CD4-positive, alpha-beta T cell treated with Interferon alpha-2 for 1 hour (primary cell): ENCODE data around the gene HOTAIR.

Experiments
- DNase-seq, 2 donors: peaks; one replicate each; pipeline ENCODE4 v3.0.0-alpha.2; 2020 to 2022

The HOTAIR gene

DNA sequence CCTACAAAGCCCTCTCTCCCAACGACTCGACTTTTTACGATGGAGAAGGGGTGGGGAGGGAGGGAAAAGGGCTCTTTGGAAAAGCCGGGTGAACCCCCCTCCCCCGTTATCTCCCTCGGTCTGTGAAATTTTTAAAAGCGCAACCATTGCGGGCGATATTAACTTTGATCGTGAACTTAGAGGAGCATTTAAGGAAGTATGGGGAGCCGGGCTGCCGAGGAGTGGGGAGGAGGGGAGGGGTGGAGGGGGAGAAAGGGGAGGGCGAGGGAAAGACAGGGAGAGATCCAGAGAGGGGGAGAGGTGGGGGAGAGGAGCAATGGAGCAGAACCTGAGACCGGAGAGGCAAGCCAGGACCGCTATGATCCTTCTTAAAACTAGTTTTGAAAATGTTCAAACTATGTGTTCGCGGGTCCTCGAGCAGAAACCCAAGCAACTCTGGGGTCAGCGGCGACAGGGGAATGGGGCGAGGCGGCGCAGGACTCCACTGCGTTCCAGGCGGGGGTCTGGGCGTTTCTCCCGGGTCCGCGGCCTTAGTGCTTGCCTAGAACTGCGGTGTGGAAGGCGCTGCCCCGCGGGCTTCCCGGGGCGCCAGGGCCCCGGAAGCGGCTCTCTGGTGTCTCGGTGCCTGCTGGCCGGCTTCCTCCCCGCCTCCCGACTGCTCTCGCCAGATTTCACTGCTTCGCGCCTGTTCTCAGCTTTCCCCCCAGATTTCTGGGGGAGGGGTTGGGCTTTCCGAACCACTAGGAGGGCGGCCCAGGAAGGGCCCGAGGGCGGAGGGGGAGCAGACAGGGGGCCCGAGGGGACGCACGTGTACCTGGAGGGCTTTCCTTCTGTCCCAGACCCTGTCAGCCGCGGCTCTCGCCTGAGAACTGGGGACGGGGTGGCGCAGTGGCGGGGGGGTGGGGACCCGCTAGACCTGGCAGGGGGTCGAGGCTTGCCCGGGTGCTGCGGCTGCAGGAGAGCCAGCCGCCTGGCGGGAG is at the start of gene HOTAIR:
Gene HOTAIR (minus strand): TSS at position 871 of the 980 bp plus-strand sequence.
- DNase-seq, result peak in 1 of 2 donors; percentile 42

DNA sequence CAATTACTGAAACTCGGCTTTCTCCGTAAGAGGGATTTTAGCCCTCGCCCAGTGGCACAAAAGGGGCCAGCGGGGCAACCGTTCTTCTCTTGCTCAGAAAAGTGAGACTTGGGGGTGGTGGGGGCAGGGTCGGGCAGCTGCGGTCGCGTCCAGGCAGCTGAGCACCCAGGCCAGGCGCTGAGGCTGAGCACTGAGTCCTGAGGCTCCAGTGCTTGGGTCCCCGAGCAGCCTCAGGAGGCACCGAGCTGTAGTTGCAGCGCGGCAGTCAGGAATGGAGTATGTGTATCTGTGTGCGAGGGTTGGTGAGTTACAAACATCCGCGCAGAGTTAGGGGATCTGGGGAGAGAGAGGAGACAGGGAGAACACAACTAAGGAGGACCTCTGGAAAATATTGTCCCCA is 49.4 kb upstream of the HOTAIR start:
- DNase-seq, result no peak

DNA sequence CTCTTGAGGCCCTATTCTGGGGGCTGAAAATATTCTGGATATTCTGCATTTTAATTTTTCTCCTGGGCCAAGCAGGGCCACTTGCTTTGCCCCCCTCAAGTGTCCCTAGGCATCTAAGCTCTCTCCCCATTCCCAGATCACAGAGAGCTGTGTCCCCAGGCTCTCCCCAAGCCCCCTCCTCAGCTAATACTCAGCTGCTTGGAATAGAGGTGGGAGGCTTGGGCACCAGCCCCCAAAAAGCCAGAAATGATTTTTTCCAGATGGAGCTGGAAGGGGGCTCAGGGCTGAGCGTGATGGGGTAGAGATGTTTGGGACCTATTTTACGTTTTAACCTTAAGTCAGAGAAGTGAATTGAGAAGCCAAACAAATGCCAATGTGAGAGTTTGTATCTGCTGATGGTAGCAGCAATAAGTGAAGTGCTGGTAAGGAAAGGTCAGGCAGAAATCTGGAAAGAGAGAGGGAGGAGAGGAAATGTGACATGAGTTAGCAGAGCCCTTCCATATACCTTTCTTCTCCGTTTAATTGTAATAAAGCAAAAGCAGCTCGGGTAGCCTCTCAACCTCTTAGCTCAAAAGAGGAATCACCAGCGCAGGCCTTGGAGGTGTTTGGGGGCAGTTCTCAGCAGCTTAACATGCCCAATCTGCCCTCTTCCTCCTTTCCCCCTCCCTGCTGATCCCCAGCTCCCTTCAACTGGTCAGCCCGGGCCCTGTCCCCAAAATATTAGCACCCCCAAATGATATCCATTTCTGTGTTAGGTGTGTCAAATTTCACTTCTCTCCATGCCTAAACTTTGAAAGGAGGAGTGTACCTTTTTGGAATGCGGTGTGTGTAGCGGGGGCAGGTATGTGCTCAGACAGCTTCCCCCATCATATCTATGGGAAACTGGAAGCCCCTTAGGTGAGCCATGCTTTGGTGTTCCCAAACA is 48.5 kb upstream of the HOTAIR start:
- no peak for DNase-seq

DNA sequence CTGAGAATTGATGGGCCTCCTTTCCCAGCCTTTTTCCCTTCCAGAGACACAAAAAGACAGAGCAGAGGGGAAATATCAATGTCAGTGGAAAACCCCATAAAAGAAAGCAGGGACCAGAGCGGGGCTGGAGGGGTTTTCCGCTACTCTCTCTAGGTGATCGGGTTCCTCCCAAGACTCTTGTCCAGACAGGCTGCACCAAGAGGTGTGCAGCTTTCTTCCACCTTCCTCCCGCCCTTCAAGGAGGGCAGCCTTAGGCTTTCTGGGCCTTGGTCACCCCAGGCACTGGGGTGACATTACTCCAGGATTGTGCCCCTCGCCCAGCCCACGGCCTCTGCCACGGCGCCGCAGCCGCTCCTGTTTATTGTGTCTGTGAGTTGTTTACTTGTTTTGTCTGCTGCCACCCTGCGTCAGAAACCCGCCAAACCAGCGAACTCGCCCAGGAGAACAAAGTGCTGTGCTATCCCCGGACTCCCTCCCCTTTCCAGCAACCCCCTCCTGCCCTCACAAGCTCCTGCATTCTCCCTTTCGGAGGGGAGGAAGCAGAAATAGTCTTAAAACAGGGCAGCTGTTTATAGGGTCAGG is 46.8 kb upstream of the HOTAIR start:
- no peak for DNase-seq

DNA sequence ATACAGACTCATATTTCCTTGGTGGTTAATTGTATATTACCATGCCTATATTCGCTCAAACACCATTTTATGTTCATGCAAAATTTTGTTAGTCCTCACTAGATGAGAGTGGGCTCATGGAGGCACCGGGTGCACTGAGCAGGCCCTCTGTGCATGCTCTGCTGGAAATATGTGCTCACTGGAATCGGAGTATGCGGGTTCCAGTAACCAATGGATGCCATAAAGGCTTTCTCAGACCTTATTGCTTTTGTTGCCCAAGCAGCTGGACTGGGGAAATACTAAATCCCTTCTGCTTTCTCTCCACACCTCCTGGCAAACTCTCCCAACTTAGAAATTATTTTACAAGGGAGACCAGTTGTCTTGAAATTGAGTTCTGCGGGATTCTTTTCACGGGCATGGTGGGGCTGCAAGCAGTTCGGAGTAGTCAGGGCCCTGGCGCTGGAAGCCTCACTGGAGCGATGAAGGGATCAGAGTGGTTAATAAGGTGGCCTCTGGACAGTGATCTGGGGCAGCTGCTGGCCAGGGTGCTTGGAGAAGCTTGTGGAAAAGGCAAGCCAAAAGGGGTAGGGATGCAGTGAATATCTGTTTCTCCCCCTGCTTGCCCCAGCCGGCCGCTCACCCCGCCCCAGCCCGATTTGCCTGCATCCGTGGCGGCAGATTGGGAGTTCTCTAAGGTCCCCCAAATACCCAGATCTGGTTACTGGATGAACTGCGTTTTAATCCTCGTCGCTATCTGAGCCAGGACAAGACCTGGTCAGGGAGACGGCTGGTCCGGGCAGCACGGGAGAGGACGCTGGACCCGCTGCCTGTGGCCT is 46.0 kb upstream of the HOTAIR start:
- DNase-seq, result no peak

DNA sequence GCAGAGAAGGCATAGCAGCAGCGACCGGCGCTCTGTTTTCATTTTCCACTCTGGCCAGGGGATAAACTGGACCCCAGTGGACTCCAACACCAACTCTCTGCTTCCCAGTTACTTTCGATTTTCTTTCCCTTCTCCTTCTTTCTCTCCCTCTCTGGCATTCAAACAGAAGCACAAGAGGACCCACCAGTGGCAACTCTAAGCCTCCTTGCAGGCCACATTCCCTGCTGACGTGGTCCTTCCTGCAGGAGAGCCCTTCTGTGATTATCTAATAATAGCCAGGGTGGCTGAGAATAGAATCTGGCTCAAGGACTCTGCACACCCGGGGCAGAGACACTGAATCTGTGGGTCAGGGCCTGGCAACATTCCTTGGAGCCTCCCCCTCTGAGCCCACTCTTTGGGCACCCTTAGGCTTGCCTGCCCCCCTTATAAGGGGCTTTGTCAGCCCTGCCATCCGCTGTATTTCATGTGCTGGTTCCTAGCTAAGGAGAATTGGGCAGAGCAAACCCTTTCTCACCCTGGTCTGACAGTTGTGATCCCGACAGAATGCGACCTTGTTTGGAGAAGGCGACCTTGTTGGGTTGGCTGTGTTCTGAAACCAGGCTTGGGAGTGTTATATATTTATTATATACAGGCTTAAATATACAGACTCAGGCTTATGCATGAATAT is 45.3 kb upstream of the HOTAIR start:
- no peak for DNase-seq

DNA sequence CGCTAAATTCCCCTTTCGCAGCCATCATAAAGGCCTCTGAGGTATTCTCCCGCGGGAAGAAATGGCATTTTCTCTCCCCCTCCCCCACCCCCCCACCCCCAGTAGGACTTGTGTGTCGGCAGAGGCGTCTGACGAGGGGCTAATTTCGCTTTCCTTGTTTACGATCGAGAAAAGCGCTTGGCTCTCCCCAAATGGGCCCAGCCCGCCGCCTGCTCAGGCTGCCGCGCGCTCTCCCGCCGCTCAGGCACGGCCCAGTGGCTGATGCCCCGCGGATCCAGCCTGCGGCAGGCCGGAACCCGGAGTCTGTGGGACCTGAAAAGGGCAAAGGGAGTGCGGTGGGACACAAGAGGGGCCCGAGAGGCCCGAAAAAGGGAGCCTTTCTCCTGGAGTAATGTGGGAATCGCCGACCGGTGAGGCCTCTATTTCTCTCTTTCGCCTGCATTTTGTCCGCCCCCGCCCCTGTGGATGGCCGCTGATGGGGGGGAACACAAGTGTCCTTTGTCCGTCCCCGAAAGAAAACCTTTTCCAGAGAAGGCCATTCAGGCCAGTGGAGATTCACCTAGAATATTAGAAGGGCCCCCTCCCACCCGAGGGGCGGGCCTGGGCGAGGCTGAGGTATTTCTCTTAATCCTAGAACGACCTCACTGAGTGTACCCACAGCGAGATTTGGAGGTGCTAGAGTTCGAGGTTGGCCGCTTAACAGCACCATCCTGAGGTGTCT is 44.5 kb upstream of the HOTAIR start:
- no peak for DNase-seq

DNA sequence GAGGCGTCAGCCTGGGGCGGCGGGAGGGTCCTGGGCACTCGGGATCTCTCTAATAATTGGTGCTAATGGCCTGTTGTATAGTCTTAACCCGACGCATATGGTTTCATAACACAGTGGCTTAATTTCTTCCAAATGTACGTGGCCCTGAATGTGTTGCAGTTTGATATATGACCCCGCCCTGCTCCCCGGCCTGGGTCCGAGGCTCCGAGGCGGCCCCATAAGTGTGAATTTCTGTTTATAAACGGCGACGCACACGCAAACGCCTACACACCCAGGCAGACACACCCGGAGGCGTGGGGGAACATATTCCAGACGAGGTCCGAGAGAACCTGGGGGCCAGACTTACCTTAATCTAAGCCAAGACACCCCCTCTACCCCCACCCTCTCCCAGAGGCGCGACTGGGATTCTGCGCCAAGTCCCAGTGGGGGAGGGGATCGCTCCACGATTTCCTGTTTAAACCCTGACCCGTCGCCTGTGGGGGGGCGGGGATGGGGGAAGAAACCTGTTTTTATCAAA is 43.8 kb upstream of the HOTAIR start:
- DNase-seq, result no peak

DNA sequence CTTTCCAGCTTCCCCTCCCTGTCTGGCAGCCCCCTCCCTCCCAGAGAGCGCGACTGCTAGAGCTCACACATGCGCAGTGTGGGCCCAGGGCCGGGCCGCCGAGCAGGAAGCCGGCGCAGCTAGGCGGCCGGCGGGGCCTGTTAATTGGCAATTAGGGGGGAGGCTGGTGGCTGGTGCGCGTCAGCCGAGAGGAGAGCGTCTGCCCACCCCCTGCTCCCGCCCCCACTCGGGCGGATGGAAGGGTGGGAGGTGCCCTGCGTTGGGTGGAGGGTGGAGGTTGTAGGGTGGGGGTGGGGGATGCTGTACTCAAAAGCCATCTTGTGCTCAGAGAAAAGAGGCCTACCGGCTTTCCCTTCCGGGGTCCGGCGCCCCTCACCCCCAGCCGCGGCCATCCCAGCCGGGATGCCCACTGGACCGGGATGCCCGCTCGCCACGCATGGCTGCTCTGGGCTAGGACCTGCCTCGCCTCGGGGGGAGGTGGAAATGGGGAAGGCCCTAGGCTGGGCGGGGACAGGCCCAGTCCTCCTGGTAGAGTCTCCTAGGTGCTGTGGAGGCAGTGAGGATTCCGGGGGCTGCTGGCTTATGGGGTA is 43.2 kb upstream of the HOTAIR start:
- peak; percentile 83 to 85 for DNase-seq

DNA sequence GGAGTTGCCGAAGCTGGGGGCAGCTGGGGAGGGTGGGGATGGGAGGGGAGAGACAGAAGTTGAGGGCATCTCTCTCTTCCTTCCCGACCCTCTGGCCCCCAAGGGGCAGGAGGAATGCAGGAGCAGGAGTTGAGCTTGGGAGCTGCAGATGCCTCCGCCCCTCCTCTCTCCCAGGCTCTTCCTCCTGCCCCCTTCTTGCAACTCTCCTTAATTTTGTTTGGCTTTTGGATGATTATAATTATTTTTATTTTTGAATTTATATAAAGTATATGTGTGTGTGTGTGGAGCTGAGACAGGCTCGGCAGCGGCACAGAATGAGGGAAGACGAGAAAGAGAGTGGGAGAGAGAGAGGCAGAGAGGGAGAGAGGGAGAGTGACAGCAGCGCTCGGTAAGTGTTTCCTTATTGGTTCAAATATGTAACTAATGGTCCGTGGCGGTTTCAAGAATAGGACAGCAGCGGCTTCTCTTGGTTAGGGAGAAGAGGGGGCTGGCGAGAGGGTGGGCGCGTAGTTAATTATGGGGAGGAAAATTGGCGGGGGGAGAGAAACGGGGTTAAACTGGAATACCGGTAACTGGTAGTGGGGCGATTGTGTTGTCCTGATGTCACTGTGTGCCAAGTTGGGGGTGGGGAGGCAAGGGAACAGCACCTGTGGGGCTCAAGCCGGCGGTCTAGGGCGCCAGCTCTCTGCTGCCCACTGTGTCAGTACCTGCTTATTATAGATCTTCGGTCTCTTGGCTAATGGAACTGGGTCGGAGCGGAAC is 42.5 kb upstream of the HOTAIR start:
- DNase-seq, result no peak

DNA sequence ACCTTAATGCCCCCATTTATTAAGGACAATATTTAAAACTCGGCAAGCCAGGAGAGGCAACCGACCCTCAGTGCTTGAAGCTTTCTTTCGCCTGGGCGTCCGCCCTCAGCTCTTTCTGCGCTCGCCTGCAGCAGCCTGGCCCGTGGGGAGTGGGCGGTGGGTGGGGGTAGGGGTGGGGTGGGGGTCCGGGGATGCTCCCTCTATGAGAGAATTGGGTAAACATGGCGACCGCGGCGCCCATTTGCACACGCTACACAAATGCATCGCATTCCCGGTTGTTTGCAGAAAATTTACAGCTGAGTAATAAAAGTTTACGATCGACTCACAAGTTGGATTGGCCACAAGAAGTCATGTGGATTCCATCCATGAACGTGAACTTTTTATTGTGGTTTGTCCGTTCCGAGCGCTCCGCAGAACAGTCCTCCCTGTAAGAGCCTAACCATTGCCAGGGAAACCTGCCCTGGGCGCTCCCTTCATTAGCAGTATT is 41.8 kb upstream of the HOTAIR start:
- no peak for DNase-seq

DNA sequence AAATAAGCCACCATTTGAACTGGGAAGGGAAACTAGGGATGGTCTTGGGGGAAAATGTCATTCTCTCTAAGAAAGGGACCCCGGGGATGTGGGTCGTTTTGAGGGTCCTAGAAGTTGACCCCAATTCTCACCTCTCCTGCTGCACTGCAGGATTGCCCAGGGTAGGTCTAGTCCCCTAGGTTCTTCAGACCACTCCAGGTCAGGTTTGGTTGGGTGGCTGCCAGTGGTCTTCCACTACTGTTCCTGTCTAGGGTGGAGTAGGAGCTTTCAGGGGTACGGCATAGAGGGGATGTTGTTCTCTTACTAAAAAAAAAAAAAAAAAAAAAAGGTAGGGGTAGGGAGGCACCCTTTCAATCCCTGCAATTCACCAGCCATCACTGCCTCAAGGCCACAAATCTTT is 41.3 kb upstream of the HOTAIR start:
- DNase-seq, result no peak

DNA sequence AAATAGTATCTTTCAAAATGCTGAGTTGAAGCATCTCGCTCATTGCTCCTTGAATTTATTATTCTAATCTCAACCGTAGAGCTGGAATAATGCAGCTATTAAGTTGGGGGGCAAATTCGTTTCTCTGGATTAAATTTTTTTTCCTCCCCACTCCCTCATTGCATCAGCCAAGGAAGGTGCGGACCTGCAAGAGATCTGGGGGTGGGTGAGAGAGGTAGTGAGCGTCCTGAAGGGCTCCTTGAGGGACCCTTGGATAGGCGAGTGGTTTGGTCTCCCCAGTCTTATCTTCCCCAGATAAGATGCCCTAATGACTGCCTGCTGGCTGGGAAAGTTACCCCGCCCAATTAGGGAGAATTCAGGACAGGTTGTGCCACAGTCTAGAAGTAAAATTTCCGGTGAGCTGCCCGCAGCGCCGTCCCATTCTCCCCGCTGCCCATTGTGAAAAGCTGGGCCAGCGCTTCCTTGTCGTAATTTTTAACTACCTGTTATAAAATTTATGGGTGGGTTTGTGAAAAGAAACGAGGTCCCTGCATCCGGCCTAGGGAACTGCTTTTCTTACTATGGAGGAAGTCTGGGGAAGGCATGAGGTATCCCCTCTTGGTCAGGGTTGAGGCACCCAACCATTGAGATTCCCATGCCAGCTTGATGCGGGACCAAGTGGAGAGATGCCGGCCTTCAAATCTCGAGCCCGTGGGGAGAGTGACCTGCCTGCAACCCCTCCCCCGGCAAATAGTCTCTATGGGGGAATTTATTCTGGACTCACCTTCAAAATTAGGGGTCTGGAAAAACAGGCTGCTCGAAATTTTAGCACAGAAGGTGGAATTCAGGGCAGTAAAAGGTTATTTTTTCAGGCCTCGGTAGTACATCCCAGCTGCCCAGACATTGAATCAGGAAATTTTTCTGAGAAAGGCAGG is 40.5 kb upstream of the HOTAIR start:
- no peak for DNase-seq

DNA sequence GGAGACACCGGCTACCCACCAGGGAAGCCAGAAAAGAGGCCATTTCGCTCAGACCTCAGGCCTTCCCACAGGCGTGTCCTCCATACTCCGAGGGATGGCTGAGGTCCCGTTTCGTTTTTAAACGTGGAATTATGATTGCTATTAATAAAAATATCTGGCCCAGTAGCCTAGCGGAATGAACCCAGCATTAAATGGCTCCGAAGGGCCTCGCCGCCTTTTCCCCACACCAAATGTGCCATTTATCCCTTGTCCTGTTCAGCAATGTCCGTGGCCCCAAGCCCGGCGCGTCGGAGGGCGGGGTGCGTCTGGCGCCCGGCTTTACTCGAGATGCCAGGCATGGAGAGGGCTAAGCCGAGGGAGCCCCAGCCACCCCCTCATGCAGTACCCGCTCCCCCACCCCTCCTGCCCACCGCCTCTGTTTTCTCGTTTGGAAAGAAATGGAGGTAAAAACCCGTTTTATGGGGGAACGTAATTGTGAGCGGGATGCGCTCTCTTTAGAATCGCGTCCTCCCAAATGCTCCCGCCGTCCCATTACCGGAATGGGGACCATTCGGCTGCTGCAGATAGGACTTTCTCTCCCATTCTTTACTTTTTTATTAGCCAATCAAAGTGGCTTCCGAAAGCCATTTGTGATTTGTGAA is 39.7 kb upstream of the HOTAIR start:
- no peak for DNase-seq

DNA sequence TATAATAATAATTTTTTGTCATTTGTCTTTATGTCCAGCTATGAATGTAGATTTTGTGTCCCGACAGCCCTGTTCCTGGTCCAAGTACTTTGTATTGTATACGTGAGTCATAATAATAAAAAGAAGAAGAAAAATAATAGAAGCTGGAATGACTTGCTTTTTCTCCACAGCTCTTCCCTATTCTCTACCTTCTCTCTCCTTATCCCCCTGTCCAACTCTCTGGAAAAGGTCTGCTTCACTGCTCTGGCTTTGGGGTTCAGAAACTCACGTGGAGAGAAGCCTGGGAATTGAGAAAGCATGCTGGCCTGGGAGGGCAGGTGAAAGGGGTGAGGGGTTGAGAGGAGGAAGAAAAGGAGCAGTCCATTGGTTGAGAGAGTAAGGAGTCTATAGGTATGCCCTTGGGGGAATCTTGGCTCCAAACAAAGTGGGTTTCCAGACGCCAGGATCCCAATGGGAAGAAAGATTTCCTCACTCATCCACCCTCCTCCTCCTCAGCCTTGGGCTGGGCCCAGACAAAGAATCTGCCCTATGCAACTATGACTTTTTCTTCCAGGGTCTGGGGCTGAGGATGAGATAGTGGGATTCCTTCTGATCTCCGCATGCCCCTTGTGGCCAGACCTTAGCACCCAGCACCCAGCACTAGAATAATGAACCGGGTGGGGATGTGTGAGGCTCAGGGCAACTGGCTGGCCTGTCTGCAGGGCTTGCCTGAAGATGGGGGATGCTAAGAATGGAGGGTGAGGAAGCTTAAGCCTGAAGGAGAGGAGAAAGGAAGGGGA is 38.1 kb upstream of the HOTAIR start:
- no peak for DNase-seq

DNA sequence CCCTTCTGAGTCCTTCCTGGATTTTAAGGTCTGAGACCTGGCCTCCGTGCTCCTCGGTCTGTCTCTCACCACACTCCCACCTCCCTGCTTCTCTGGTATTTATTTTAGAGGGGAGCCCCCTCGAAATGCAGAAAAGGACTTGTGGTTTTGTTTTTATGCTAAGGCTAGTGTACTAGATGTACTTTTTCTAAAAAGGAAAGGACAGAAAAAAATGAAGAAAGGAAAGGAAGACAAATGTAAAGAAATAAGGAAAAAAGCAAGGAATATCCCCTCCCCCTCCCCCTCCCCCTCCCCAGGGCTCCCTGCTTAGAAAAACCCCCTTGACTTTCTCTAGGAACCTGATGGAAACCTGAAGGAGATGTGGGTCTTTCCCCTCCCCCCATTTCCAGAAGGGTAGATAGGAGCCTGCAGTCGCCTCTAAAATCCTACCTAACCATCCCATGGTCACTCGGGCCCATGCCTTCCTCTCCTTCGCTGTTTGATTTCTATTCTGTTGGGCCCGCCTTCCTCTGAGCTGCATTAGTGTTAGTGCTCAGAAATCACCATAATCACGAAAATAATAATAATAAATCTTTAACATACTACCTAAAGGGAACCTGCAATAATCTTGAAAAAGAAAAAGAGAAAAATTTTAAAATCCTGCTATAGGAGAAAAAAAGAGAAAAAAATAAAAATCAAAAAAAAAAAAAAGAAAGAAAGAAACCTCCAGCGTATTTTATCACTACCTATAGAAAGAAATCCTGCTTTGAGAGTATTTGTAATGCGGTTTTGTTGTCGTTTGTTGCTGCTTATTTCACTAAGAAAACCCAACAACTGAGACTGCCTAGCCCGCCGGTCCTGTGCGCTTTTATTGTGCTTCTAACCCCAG is 37.1 kb upstream of the HOTAIR start:
- no peak for DNase-seq
